Esophagus squamous epithelium (tissue), 5 donors: ENCODE data around the gene PRR5L. TPM values are rescaled to one million over a fixed set of nuclear protein-coding genes. Genes with fewer than 3 reads are reported as not detected.

Experiments
- DNase-seq: peaks from one replicate; lab custom pipeline; 2025; lab: John Stamatoyannopoulos, UW
- H3K27ac ChIP-seq, 4 donors: fragments of 200-600 bp; sonication (generic); one replicate each; pipeline ENCODE4 v1.5.1; 2016 to 2019; ENCODE audit warnings: mild to moderate bottlenecking in 1 of 4
- H3K27me3 ChIP-seq, 4 donors: fragments of 200-600 bp; sonication (generic); 1 replicate in 3 of 4; 2 replicates in 1 of 4; pipeline versions ENCODE4 v1.5.1 to v1.6.0; 2017 to 2021; ENCODE audit warnings: antibody characterized with exemption in 1 of 4
- H3K36me3 ChIP-seq, 3 donors: fragments of 200-600 bp; sonication (generic); one replicate each; pipeline ENCODE4 v1.5.1; 2016 to 2019
- H3K4me1 ChIP-seq, 3 donors: fragments of 200-600 bp; sonication (generic); one replicate each; pipeline ENCODE4 v1.5.1; 2017 to 2019
- H3K4me3 ChIP-seq, 4 donors: fragments of 200-600 bp; sonication (generic); 1 replicate in 3 of 4; 2 replicates in 1 of 4; pipeline ENCODE4 v1.5.1; 2016 to 2019; ENCODE audit warnings: mild to moderate bottlenecking in 2 of 4, moderate library complexity in 1 of 4
- H3K9me3 ChIP-seq, 3 donors: fragments of 200-600 bp; sonication (generic); one replicate each; pipeline ENCODE4 v1.5.1; 2016 to 2019
- CTCF ChIP-seq, 6 experiments: fragments of 450-650 bp in 4 of 6; fragments of 200-600 bp in 2 of 6; sonication (generic) in 2 of 6; IDR thresholded peaks; one replicate each; pipeline ENCODE4 v1.5.1; 2016 to 2019; ENCODE audit warnings: antibody characterized with exemption in 6 of 6, mild to moderate bottlenecking in 4 of 6, moderate library complexity in 4 of 6
- POLR2A ChIP-seq, 4 donors: fragments of 450-650 bp; IDR thresholded peaks; one replicate each; pipeline ENCODE4 v1.6.1; 2017; ENCODE audit warnings: antibody characterized with exemption in 4 of 4, mild to moderate bottlenecking in 4 of 4, moderate library complexity in 3 of 4
- WGBS, 2 donors: methylation state at CpG; one replicate each; pipeline ENCODE4 v1.1.5; 2018; 5-methylcytosine and 5-hydroxymethylcytosine counted together
- intact Hi-C: fragments of 100-400 bp; cut with DNase I; formaldehyde crosslinking; loops from one replicate; pipeline ENCODE4 v1.15.0; 2022
- total RNA-seq, 4 donors: library from RNA; depleted of rRNA; stranded (reverse); fragments of >200 nt; gene quantifications; one replicate each; pipeline ENCODE4 v1.1.0, GENCODE V29; 2016
- donor health status: DM: yes; HTN: yes; CAD: no.

PRR5L gene
- 1 to 10 TPM; 1.4 to 5.7 (median 1.8) TPM for total RNA-seq

- no peaks in the 10 kb centered on the region for H3K9me3 ChIP-seq
- intact Hi-C loops, result no loop called here
- 86 to 90% methylated on average over 3 of the region's 3 CpGs for WGBS, 2 donors
- no peak within 1 kb of the TSS for H3K27ac ChIP-seq
- no peak within 1 kb of the TSS for H3K4me3 ChIP-seq
- no peaks in the 10 kb centered on the region for H3K27me3 ChIP-seq
- H3K36me3 ChIP-seq, result no peaks in the 10 kb centered on the region
- peaks cover 0 to 9% (median 0%) of the 10 kb centered on the region in 3 donors for H3K4me1 ChIP-seq
- TF ChIP-seq CTCF (IDR thresholded peaks at IDR 0.05), result no peak
- no peak for TF ChIP-seq POLR2A (IDR thresholded peaks at IDR 0.05)
- DNase-seq, result no peak
Observed at GRCh38 chr11:36295926-36296325, at the start of gene PRR5L. PRR5L (plus strand) TSS chr11:36296288; CDS start chr11:36401122, 104,834 bp downstream.

GRCh38 chr11:36247493-36247892 lies 48.6 kb upstream of the PRR5L start:
- DNase-seq, result no peak
- no peak overlapping the region for H3K4me3 ChIP-seq
- 53 to 55% methylated on average over 3 of the region's 3 CpGs for WGBS, 2 donors
- H3K36me3 ChIP-seq, result no peaks in the 10 kb centered on the region
- H3K27ac ChIP-seq, result no peak overlapping the region
- peaks cover 0 to 12% (median 0%) of the 10 kb centered on the region in 3 donors for H3K4me1 ChIP-seq
- TF ChIP-seq POLR2A (IDR thresholded peaks at IDR 0.05), result no peak
- TF ChIP-seq CTCF (IDR thresholded peaks at IDR 0.05), result no peak
- no peaks in the 10 kb centered on the region for H3K27me3 ChIP-seq
- intact Hi-C loops, result no loop called here
- no peaks in the 10 kb centered on the region for H3K9me3 ChIP-seq

- Histone ChIP-seq H3K27ac (no peak overlapping the region), H3K36me3 (no peaks in the 10 kb centered on the region), H3K4me3 (no peak overlapping the region), H3K27me3 (no peaks in the 10 kb centered on the region), H3K9me3 (no peaks in the 10 kb centered on the region), H3K4me1 (peaks cover 0 to 12% (median 0%) of the 10 kb centered on the region in 3 donors)
- DNase-seq, result no peak
- WGBS, 2 donors, result 72 to 78% methylated on average over 4 of the region's 4 CpGs
- TF ChIP-seq CTCF (IDR thresholded peaks at IDR 0.05) (no peak), POLR2A (IDR thresholded peaks at IDR 0.05) (no peak)
- intact Hi-C loops, result no loop called here
Observed at GRCh38 chr11:36248436-36248835, 47.7 kb upstream of the PRR5L start.

GRCh38 chr11:36249246-36249645 lies 46.8 kb upstream of the PRR5L start:
- Histone ChIP-seq H3K9me3 (no peaks in the 10 kb centered on the region), H3K4me1 (peaks cover 0 to 12% (median 0%) of the 10 kb centered on the region in 3 donors), H3K27ac (no peak overlapping the region), H3K4me3 (no peak overlapping the region), H3K36me3 (no peaks in the 10 kb centered on the region), H3K27me3 (no peaks in the 10 kb centered on the region)
- WGBS, 2 donors, result 32% methylated on average over 2 of the region's 2 CpGs
- intact Hi-C loops, result no loop called here
- TF ChIP-seq CTCF (IDR thresholded peaks at IDR 0.05) (no peak), POLR2A (IDR thresholded peaks at IDR 0.05) (no peak)
- DNase-seq, result no peak

- Histone ChIP-seq H3K27me3 (no peaks in the 10 kb centered on the region), H3K36me3 (no peaks in the 10 kb centered on the region), H3K4me1 (peaks cover 0 to 12% (median 0%) of the 10 kb centered on the region in 3 donors), H3K27ac (no peak overlapping the region), H3K4me3 (no peak overlapping the region), H3K9me3 (no peaks in the 10 kb centered on the region)
- intact Hi-C loops, result loop anchor here (10.0 kb wide), 1 partner anchor 427 kb away; no protein-coding TSS in a partner anchor
- WGBS, 2 donors, result 60 to 81% methylated on average over 2 of the region's 2 CpGs
- DNase-seq, result no peak
- no peak for TF ChIP-seq CTCF (IDR thresholded peaks at IDR 0.05)
- no peak for TF ChIP-seq POLR2A (IDR thresholded peaks at IDR 0.05)
Observed at GRCh38 chr11:36251823-36252222, 44.3 kb upstream of the PRR5L start.
